Activated CD8-positive, alpha-beta memory T cell treated with anti-CD3 and anti-CD28 coated beads for 24 hours (primary cell): ENCODE data around the gene CMIP.

Source experiments
- DNase-seq: peaks from one replicate; pipeline ENCODE4 v3.0.0-alpha.2; 2020

CMIP gene

DNA sequence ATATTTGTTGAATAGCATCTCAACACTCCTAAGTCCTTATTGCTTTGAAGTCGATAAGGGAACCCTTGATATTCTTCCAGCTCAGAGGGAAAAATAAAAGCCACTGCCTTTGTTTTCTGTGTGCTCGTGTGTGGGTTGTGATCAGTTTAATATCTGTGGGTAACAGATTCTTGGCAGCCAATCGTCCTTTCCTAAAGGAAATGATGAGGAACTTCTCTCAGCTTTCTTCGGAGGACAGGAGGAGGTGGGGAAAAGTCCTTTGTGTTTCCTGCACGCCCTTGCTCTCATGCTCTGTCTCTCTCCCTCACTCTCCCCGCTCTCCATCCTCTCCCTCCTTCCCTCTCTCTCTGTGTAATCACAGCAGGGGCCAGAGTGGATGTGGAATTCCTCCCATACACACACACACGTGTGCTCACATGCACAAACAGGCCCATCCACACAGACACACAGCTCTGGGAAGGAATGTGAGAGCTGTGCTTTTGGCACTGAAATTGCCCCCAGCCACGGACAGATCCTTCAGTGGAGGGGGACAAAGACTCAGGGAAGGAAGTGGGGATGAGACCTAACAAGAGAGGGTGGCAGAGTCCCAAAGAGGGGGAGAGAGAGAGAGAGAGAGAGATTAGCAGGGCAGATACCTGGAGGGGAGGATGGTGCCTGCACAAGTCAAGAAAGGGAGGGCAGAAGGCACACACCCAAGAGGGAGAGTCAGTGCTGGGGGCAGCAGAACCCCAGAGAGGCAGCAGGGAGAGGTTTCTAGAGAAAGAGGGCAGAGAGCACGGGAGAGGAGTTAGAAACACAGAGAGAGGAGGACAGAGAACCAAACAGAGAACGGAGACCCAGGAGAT is 250.9 kb downstream of the CMIP start:
- DNase-seq, result no peak

DNA sequence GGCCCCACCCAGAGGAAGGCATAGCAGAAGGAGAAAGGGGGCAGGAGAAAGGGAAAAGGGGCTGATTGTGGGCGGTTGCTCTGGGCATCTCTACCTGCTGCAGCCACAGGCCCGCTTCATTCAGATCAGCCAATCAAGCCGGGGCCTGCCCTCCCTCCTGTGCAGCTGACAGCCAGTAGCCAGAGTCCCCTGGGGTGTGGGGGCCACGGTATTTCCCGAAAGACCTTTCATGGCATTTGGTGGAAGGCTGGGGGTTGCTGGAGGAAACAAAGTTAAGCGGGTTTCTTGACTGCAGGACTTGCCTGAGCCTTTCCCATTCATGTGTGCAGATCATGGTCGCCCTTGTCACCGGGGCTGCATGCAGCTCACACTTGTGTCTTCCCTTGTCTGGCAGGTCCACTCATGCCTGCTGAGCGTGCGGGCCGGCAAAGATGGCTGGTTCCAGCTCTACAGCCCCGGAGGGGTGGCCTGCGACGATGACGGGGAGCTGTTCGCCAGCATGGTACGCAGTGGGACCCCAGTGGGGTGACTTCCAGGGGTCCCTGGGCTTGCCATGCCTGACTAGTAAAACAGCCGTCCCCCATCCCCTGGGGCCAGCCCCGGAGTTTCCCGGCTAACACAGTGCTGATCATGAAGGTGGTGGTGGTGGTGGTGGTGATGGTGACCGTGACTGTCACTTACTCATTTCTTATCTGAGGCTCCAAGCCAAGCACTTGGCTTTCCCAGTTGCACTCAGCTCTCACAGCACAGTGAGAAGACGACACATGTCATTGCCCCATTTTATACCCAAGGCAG is 251.8 kb downstream of the CMIP start:
- no peak for DNase-seq

DNA sequence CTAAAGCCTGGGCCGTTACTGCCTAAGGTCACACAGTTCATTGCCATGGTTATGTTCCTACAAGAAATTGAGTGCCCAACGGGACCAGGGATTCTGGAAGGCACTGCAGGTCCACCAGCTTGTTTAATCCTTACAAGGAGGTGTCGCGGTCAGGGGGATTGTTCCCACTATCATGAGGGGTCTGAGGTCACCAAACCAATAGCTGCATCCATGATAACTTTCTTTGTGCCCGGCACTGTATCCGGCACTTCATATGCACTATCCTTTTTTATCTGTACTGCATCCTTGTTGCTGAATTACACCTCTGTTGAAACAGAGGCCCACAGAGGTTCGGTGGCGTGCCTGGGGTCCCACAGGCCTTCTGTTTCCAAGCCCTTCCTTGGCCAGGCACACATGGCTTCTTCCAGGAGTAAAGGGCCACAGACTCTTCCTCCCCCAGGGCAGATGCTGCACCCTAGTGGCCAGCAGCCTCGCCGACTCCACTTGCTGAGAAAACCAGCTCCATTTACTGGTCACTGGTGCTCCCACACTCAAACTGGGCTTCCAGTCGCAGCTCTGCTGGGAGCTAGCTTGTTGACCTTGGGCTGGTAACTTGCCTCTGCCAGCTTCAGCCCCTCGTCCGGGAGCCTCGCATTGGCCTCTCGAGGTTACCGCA is 252.5 kb downstream of the CMIP start:
- DNase-seq, result peak; percentile 74

DNA sequence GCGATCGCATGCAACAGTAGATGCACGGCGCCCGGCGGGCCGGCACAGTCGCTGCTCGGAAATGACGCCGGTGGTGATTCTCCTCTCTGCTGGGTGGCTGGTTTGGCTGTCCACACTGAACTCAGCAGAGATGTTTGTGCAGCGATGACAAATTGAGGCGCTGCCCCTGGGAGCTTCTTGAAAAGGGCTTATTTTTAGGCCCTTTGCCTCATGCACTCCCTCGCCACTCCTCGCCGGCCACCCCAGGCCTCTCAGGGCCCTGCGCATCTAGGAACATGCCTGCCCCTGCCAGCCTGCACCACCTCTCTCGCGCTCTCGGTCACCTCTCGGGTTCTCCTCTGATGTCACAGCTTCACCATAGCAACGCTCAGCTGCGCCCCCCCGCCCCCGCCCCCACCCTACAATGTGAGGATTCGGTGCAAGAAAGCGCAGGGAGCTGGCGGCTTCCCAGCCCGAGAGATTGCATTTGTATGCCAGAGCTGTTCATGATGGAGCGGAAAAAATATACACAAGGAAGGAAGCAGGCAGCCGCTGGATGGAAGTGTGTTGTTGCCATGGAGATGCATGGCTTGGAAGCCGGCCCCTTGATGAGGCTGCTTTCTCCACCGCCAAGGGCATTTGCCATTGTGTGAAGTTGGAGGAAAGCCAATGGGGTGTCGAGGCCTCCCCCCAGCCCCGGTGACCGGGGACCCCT is 253.2 kb downstream of the CMIP start:
- no peak for DNase-seq

DNA sequence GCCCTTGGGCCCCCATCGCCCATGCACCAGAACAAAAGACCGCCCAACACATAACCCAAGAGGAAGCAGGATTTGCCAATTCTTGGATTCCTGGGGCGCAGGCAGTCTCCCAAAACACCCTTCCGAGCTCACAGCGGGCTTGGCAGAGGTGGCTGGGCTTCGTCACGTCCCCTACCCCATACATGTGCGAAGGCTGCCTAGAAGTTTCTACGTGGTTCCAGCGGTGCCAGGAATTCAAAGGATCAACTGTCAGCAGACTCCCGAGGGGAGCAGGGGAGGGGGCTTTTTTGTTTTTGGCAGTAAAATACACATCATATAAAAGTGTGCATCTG is 253.7 kb downstream of the CMIP start:
- no peak for DNase-seq

DNA sequence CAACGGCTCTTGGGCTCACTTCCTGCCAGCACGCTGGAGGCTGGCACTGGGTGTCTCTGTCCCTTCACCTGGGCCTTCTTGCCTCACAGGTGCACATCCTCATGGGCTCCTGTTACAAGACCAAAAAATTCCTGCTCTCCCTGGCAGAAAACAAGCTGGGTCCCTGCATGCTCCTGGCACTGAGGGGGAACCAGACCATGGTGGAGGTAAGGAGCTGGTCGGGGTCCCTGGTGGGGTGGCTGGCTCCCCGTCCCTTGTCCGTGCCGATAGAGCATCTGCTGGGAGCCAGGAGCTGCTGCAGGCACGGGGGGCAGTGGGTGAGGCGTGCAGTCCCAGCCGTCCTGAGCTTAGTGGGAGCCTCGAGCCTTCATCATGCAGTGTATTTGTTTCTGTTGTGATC is 255.0 kb downstream of the CMIP start:
- no peak for DNase-seq

DNA sequence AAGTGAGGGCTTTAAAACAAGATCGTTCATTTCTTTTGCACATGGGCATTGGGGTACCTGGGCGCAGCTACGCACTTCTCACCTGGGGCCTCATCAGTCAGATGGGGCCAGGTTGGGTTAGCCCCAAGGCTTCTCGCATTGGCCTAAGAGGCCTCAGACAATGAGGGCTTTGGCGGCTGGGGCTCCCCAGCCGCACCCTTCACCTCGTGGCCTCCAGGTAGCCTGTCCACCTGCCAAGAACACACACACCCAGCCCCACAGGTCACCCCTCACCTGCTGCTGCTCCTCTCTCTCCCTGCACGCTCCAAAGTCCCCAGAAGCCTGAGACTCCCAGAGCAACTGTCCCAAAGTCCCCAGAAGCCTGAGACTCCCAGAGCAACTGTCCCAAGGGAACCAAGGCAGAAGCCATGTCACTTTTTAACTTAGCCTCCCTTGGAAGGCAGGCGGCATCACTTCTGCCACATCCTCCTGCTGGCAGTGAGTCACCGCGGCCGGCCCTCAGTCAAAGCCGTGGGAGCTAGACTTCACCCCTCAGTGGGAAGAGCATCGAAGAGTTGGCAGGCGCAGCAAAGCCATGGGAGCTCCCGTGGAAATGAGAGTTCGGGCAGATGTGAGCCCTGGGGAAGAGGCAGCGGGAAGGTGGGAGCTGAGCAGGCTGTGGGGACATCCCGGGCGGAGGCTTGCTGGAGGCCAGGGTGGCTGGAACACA is 255.6 kb downstream of the CMIP start:
- no peak for DNase-seq

DNA sequence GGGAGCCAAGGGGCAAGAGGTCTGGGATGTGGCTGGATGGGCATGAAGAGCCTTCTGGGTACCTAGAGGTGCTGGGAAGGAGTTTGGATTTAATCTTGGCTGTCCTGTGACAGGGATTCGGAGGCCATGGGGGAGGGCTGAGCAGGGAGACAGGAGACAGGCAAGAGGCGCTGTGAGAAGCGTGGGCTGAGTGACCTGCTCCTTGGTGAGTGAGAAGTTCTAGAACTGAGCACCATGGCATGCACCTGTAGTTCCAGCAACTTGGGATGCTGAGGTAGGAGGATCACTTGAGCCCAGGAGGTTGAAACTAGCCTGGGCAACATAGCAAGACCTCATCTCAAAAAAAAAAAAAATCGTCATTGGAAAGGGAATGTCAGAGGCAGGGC is 256.2 kb downstream of the CMIP start:
- DNase-seq, result no peak

DNA sequence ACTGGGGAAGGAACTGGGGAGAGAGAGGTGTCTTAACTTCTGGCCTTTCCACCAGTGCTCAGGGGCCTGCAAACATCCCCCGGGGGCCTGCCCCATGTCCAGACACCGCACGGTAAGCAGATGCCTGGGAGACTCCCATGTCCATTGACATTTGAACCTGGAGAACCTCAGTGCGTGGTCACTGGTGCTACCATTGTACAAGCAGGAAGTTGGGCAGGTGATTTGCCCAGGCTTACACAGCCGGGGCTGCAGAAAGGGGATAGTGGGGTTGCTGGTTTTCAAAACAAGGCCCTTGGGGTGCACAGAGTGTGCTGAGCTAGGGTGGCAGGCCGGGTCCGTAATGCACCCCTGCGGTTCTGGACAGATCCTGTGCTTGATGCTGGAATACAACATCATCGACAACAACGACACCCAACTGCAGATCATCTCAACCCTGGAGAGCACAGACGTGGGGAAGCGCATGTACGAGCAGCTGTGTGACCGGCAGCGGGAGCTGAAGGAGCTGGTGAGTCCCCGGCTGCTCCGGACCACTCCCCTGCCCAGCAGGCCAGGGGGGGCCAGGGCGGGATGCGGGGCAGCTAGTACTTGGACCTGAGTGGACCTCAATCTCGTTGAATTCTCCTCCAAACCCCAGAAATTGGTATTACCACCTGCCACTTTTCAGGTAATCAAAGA is 256.8 kb downstream of the CMIP start:
- DNase-seq, result no peak

DNA sequence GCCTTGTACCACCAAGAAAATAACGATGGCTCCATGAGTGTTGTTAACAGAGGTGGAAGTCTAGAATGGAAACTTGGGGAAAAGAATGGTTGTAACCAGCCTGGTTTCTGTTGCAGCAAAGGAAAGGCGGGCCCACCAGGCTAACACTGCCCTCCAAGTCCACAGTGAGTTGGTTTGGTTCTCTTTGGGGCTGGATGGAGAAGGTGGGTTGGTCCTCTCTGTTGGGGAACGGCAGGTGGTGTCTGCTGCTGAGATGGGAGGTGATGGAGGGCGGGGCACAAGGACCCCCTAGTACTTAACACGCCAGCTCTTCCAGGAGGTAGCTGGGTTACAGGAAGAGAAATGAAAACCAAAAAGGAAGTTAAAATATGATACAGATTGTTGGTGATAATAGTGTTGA is 257.9 kb downstream of the CMIP start:
- DNase-seq, result no peak

DNA sequence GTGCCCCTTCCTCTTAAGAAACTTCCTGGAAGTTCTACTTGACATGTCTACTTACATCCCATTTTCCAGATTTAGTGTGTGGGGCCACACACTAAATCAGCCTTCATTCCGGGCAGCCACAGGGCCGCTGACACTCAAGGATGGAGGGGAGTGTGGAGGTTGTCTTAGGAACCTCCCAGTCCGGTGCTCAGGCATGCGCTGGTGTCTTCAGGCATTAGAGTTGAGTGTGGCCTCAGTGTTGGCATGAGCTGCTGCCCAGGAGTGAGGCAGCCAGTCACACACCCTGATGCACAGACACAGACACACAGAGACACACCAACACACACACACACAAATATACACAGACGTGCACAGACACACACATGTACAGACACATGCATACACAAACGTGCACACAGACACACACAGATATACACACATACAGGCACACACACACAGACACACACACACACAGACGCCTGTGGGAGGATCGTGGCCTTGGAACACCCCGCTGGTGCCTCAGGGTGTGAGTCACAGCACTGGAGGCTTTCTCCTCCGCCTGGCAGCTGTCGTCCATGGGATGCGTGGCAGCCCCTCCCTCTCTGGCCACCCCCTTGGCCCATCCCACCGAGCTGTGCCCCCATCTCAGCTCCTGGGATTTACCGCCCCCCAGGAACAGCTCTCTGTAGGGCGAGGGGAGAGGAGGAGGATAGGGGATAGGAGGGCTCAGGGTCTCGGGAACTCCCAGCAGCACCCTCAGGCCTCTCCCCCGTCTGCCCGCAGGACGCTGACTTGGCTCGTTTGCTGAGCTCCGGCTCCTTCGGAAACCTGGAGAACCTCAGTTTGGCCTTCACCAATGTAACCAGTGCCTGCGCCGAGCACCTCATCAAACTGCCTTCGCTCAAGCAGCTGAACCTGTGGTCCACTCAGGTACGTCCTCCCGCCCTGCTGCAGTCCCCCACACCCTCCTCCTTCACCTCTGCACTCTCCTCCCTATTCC is 258.9 kb downstream of the CMIP start:
- DNase-seq, result no peak

DNA sequence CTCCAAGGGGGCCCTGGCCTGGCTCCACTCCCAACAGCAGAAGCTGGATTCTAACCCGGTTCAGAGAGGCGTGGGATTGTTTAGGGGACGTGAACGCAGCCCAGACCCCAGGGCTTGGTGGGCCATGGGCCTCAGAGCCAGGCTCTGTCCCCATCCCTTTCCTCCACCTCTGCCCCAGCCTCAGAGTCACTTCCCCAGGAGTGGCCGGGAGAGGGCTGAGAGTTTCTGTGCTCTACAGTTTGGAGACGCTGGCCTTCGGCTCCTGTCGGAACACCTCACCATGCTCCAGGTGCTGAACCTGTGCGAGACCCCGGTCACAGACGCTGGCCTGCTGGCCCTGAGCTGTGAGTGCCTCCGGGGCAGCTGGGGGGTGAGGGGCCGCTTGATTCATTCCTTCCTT is 260.7 kb downstream of the CMIP start:
- DNase-seq, result no peak

DNA sequence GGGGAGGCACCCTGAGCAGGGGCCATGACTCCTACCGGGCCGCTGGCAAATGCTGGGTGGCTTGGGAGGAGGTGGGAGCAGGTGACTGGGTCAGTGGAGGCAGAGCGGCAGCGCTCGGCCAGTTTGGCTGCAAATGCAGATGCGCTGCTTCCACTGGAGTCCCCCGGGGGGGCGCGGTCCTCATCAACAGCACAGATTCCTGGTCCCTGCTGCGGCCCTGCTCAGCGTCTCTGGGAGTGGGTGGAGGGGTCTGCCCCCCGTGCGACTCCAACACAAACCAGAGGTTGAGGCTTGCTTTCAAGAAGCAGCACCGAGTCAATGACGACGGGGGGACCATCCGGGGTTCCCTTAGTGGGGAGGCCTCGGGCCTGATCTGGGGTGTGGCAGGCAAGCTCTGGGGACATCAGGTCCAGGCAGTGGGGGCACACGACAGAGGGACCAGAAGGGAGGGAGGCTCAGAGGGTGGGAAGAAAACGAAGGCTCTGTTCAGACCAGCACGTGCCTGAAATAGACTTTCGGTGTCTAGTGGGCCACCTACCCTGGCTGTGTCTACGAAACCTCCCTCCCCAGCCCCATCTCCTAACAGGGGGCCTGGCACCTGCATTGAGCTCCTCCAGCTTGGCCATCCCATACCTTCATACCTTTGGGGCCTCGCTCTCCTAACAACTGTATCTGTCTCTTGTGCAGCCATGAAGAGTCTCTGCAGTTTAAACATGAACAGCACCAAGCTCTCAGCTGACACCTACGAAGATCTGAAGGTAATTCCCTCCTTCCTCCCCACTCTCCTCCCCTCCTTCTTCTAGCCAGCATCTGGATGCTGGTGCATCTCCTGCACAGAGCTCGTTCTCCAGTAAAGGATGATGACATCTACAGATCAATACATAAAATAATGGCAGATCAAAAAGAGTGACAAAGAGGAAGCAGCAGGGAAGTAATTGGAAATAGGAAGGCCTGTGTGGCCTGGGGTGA is 262.0 kb downstream of the CMIP start:
- DNase-seq, result no peak

DNA sequence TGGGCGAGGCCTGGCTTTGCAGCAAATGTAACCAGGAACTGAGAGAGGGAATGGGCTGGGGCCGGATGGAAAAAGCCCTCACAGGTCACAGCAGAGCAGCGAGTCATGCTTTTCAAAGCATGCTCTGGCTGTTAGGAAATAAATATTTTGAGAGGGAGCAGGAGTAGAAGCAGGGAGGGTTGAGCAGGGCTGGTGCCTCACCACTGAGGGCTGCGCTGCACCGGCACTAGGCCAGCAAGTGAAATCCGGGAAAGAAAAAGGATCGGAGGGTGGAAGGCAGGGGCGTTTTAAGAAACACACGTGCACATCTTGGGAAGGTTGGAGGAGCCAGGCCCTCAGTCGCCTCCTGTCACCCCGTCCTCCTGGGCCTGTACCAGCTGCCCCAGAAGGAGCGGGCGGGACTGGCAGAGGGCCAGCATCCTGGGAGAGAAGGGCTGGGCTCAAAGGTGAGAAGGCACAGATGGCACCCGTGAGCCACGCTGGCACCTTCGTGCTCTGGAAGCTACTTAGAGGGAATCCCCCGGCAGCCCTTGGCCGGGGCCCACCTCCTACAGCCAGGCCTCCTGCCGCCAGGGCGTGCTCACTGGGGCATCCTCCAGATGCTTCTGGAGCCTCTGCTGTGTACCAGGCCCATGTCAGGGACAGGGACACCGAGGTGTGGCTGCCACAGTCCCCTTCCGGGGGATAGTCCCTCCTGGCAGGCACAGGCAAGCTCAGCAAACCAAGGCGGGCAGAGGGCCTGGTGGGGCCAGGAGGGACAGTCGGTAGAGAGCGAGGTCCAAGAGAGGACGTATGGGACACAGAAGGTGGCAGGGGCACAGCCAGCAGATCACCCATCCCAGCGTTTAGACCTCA is 263.0 kb downstream of the CMIP start:
- DNase-seq, result no peak

DNA sequence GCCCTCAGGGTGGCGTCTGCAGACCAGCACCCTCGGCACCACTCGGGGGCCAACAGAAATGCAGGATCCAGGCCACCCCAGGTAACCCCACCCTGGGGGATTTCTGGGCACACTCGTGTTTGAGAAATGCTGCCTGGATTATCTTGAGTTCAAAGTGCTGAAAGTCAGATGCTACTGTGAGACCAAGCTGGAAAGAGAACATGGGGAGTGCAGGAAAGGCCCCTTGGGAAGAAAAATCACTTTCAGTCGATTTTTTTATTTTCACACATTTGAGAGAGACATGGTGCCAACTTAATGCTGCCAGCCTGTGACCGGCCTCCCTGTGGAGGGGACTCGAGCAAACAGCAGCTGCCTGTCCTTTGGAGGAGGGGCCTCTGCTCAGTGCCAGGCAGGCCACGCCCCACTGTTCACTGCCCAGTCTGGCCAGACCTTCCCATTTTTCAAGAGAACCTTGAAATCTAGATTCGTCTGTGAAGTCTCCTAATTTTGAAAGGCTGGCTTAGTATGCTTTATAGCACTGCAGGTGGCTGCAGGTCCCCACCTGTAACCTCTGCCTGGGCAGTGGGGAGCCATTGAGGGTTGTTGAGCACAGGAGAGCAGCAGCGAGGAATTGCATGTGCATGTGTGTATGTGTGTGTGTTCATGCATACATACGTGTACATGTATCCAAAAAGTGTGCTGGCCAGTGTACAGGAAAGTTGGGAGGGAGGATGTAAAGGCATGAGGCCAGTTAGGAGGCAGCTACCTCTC is 263.8 kb downstream of the CMIP start:
- no peak for DNase-seq

DNA sequence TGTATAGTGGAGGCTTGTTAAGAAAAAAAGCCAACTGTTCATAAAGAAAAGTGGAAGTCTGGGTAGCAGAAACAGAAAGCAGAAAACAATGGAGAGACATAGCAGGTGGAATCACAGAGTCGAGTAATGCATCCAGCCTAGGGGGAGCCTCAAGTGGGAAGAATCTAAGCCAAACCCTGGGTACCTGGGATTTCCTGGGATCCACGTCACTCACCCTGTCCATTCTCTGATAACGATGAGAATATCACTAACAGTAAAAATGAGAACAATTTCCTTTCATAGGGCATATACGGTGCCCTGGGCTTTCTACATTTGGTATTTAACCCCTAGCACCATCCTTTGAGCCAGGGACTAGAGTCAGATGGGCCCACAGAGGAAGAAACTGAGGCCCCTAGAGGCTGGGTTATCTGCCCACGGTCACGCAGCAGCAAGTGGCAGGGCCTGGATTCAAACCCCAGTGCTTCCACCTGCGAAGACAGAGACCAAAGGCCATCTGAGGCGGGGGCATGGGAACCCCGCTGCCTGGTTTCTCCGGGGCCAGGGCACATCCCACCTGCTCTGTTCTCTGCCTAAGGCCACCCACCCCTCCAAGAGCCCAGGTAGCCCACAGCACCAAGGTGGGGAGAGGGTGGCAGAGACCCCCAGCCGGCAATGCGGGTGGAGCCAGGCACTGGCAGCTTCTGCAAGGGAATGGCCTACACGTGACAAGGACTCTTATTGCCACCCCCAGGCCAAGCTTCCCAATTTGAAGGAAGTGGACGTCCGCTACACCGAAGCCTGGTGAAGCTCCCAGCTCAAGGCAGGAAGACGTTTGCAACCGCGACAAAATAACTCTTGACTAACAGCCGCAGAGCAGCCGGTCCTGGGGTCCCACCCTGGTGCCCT is 264.6 kb downstream of the CMIP start:
- DNase-seq, result no peak

DNA sequence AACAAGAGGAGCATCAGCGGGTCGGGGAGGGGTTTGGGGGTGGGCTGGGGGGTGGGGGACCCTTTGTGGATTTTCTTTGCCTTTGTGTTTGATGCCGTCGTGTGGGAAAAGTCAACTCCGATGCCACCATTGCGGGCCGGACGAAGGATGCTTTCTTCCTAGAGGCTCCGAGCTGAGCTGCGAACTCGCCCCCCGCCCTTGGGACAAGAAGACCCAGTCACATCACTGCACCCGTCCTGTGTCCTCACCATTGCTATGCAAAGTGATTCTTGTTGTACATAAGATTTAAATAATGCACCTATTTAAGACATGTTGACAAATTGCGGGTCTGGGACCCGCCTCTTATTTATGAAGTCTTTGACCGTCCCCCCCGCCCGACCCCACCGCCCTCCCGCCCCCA is 265.4 kb downstream of the CMIP start:
- DNase-seq, result no peak
